A549 (cell line): ENCODE measurements around the gene FASLG. TPM values are rescaled to one million over a fixed set of nuclear protein-coding genes. Genes with fewer than 3 reads are reported as not detected.

Experiments used
- ATAC-seq, 2 experiments: fragments of 200-7000 bp in 1 of 2; fragments of >200 bp in 1 of 2; cut with Nextera tagmentation in 1 of 2; cut with Tn5 transposase in 1 of 2; 3 replicates each; pipeline versions ENCODE4 v1.8.0 to v1.9.1; 2018 to 2020; ENCODE audit warnings: mild to moderate bottlenecking in 1 of 2, moderate library complexity in 1 of 2
- CTCF ChIA-PET: fragments of 300-600 bp; sonication (Branson Sonifier 250); formaldehyde crosslinking; extraction: SDS; loops from one replicate; lab custom pipeline; 2021; ENCODE audit warnings: antibody characterized with exemption, inconsistent platforms; lab: Yijun Ruan, JAX
- POLR2A ChIA-PET: fragments of 350-600 bp; formaldehyde crosslinking; extraction: SDS; loops from one replicate; lab custom pipeline; 2021; ENCODE audit warnings: antibody characterized with exemption, inconsistent platforms; lab: Yijun Ruan, JAX
- DNase-seq, 2 experiments: peaks; one replicate each; pipeline versions ENCODE4 v3.0.0 to v3.0.0-alpha.2; 2011 to 2016; ENCODE audit warnings: low read depth in 1 of 2, low spot score in 1 of 2
- FAIRE-seq: peaks from 2 replicates; lab custom pipeline; 2011; peaks lifted over from hg19 to GRCh38; lab: Jason Lieb, UNC
- H3K27ac ChIP-seq, 2 experiments: fragments of >200 bp; sonication (Bioruptor Twin); formaldehyde crosslinking; 3 replicates each; pipeline ENCODE4 v1.5.1; 2016 to 2017
- H3K4me1 ChIP-seq: fragments of >200 bp; sonication (Bioruptor Twin); formaldehyde crosslinking; 3 replicates; pipeline ENCODE4 v1.6.1; 2016
- H3K4me2 ChIP-seq: fragments of >200 bp; sonication (Bioruptor Twin); formaldehyde crosslinking; 3 replicates; pipeline ENCODE4 v1.6.1; 2016
- H3K4me3 ChIP-seq: fragments of >200 bp; sonication (Bioruptor Twin); formaldehyde crosslinking; 3 replicates; pipeline ENCODE4 v1.5.1; 2016
- H3K9me3 ChIP-seq: fragments of >200 bp; sonication (Bioruptor Twin); formaldehyde crosslinking; 3 replicates; pipeline ENCODE4 v1.6.1; 2016
- ATOH8 ChIP-seq: fragments of 250-450 bp; sonication (Bioruptor Pico); IDR thresholded peaks from 2 replicates; pipeline ENCODE4 v1.5.0; 2020; ENCODE audit warnings: low read depth, mild to moderate bottlenecking, moderate library complexity
- BHLHE40 ChIP-seq: IDR thresholded peaks from 2 replicates; pipeline ENCODE4 v1.6.1; 2012; ENCODE audit warnings: low read depth, low read length, inconsistent platforms
- CBX8 ChIP-seq: fragments of 200-600 bp; sonication (generic); IDR thresholded peaks from 2 replicates; pipeline ENCODE4 v1.6.1; 2016
- CHD2 ChIP-seq: fragments of 150-350 bp; IDR thresholded peaks from 2 replicates; pipeline ENCODE4 v1.6.1; 2014; ENCODE audit warnings: low read length; ENCODE audit not compliant: partially characterized antibody
- CHD4 ChIP-seq: fragments of 200-600 bp; sonication (generic); IDR thresholded peaks from 2 replicates; pipeline ENCODE4 v1.6.1; 2016; ENCODE audit warnings: antibody characterized with exemption, mild to moderate bottlenecking, borderline replicate concordance
- E2F6 ChIP-seq: IDR thresholded peaks from 2 replicates; pipeline ENCODE4 v1.6.1; 2012; ENCODE audit warnings: low read depth, borderline replicate concordance
- EP300 ChIP-seq, 2 experiments: fragments of >200 bp; sonication (Bioruptor Twin); formaldehyde crosslinking; IDR thresholded peaks; 2 replicates in 1 of 2; 3 replicates in 1 of 2; pipeline ENCODE4 v1.6.1; 2016 to 2017
- ESRRA ChIP-seq: fragments of 150-350 bp; IDR thresholded peaks from 2 replicates; pipeline ENCODE4 v1.6.1; 2014; ENCODE audit warnings: mild to moderate bottlenecking, low read length, borderline replicate concordance
- FOSL2 ChIP-seq, 2 experiments: fragments of 450-650 bp in 1 of 2; fragments of >200 bp in 1 of 2; sonication (Bioruptor Twin) in 1 of 2; formaldehyde crosslinking; IDR thresholded peaks; 2 replicates each; pipeline versions ENCODE4 v1.5.0 to v1.6.1; 2016 to 2020; ENCODE audit warnings: mild to moderate bottlenecking in 1 of 2, moderate library complexity in 1 of 2
- GATA3 ChIP-seq: IDR thresholded peaks from 2 replicates; pipeline ENCODE4 v1.6.1; 2012; ENCODE audit warnings: borderline replicate concordance
- HDAC2 ChIP-seq: fragments of 200-600 bp; sonication (generic); IDR thresholded peaks from 2 replicates; pipeline ENCODE4 v1.6.1; 2016
- HEYL ChIP-seq: fragments of 250-450 bp; sonication (Bioruptor Pico); IDR thresholded peaks from 2 replicates; pipeline ENCODE4 v1.8.0; 2021; ENCODE audit warnings: mild to moderate bottlenecking, moderate library complexity
- HOXB5 ChIP-seq: fragments of 250-450 bp; sonication (Bioruptor Pico); IDR thresholded peaks from 2 replicates; pipeline ENCODE4 v1.5.0; 2020; ENCODE audit warnings: mild to moderate bottlenecking, moderate library complexity
- JUNB ChIP-seq: fragments of >200 bp; sonication (Bioruptor Twin); formaldehyde crosslinking; IDR thresholded peaks from 2 replicates; pipeline ENCODE4 v1.6.1; 2016
- MAZ ChIP-seq: fragments of 150-350 bp; IDR thresholded peaks from 2 replicates; pipeline ENCODE4 v1.6.1; 2014; ENCODE audit warnings: antibody characterized with exemption, low read depth, low read length, borderline replicate concordance
- NFE2L2 ChIP-seq: fragments of 150-350 bp; conservative IDR thresholded peaks from 2 replicates; pipeline ENCODE4 v1.6.1; 2014; ENCODE audit warnings: low read length
- PHF8 ChIP-seq: fragments of 200-600 bp; sonication (generic); IDR thresholded peaks from 2 replicates; pipeline ENCODE4 v1.6.1; 2016; ENCODE audit warnings: low read depth, mild to moderate bottlenecking, antibody characterized with exemption, moderate library complexity, borderline replicate concordance
- RAD21 ChIP-seq, 2 experiments: fragments of >200 bp in 1 of 2; sonication (Bioruptor Twin) in 1 of 2; formaldehyde crosslinking in 1 of 2; IDR thresholded peaks in 1 of 2; conservative IDR thresholded peaks in 1 of 2; 2 replicates in 1 of 2; 3 replicates in 1 of 2; pipeline ENCODE4 v1.6.1; 2012 to 2018; ENCODE audit warnings: inconsistent platforms in 1 of 2
- SMC3 ChIP-seq: fragments of >200 bp; sonication (Bioruptor Twin); formaldehyde crosslinking; IDR thresholded peaks from 3 replicates; pipeline ENCODE4 v1.6.1; 2018; ENCODE audit warnings: inconsistent platforms
- SREBF2 ChIP-seq: fragments of 450-650 bp; IDR thresholded peaks from 2 replicates; pipeline ENCODE4 v1.6.1; 2014; ENCODE audit warnings: mild to moderate bottlenecking, moderate library complexity
- TP53 ChIP-seq: fragments of 250-450 bp; sonication (Bioruptor Pico); IDR thresholded peaks from 2 replicates; pipeline ENCODE4 v1.5.0; 2021; ENCODE audit warnings: mild to moderate bottlenecking, moderate library complexity
- ZC3H11A ChIP-seq: fragments of 450-650 bp; IDR thresholded peaks from 2 replicates; pipeline ENCODE4 v1.6.1; 2014; ENCODE audit warnings: antibody characterized with exemption, mild to moderate bottlenecking
- ZFP36 ChIP-seq: fragments of 450-650 bp; IDR thresholded peaks from 2 replicates; pipeline ENCODE4 v1.6.1; 2014; ENCODE audit warnings: borderline replicate concordance; ENCODE audit not compliant: partially characterized antibody
- WGBS: methylation state at CpG from one replicate; pipeline ENCODE4 v1.1.6; 2017; ENCODE audit errors: missing lambda C conversion rate; 5-methylcytosine and 5-hydroxymethylcytosine counted together
- polyA plus RNA-seq, 4 experiments: library from polyadenylated mRNA; depleted of rRNA in 3 of 4; stranded (reverse); fragments of >200 nt; fragmentation: RNase III in 1 of 4; extraction: RNeasy Plus Mini Kit Qiagen cat#74134 plus additional on column Dnase treatment in 1 of 4; gene quantifications; 2 replicates in 3 of 4; 3 replicates in 1 of 4; pipeline ENCODE4 v1.2.3, GENCODE V29; 2011 to 2017

Gene FASLG
- polyA plus RNA-seq, 2 of the 4 experiments (the other 2 are of a cell fraction), result not detected

GRCh38 chr1:172638885-172639831, 19.7 kb upstream of the FASLG start:
- FAIRE-seq (no peak), ATAC-seq (peak; percentile 67 to 74; a peak in 5 of 6 replicates), DNase-seq (peak; percentile 40 to 51)
- TF ChIP-seq NFE2L2 (no peak), HOXB5 (CRISPR knock-in tag) (no peak), BHLHE40 (no peak), EP300 (IDR thresholded peaks at IDR 0.05) (no peak), SREBF2 (no peak), ESRRA (no peak), GATA3 (peak; percentile 19; the same call in 1 of the 2 replicates), CHD4 (no peak), CBX8 (no peak), PHF8 (no peak), ZC3H11A (0 out of 2 replicates have a peak, but pooled peaks have one; percentile 4), TP53 (CRISPR knock-in tag) (no peak), JUNB (peak; percentile 53; the same call in 1 of the 2 replicates), FOSL2 (IDR thresholded peaks at IDR 0.05) (peak; percentile 53; the same call in 1 of the 2 replicates), FOSL2 (CRISPR knock-in tag; IDR thresholded peaks at IDR 0.05) (peak; percentile 75), E2F6 (no peak), HDAC2 (no peak), SMC3 (no peak), HEYL (no peak), MAZ (no peak)
- CTCF ChIA-PET, result interaction anchor here (1.0 to 2.6 kb wide), 2 partner anchors 40 to 80 kb away, joined by 3 to 10 read pairs; no protein-coding TSS in a partner anchor
- Histone ChIP-seq H3K4me2 (peak overlapping the region; percentile 29), H3K4me3 (no peak overlapping the region), H3K9me3 (peaks cover 3% of the 10 kb centered on the region; the same call in 1 of the 3 replicates), H3K27ac (peak overlapping the region; percentile 58 to 83), H3K4me1 (peaks cover 42% of the 10 kb centered on the region)
- POLR2A ChIA-PET, result no interaction called here
- WGBS, result 44% methylated on average over 9 of the region's 9 CpGs

GRCh38 chr1:172640111-172640510, 18.8 kb upstream of the FASLG start:
- no peak overlapping the region for H3K4me3 ChIP-seq
- peaks cover 43% of the 10 kb centered on the region for H3K4me1 ChIP-seq
- TF ChIP-seq ATOH8 (CRISPR knock-in tag) (no peak), CHD2 (no peak), RAD21 (conservative IDR thresholded peaks at IDR 0.05 in 1 of 2, IDR thresholded peaks at IDR 0.05 in 1 of 2) (no peak), ZFP36 (no peak)
- 88% methylated on average over 8 of the region's 8 CpGs for WGBS
- no peak for ATAC-seq
- DNase-seq, result no peak
- H3K27ac ChIP-seq, result peak overlapping the region in 1 of 2 experiments; percentile 40; a peak in 3 of 6 replicates
- POLR2A ChIA-PET, result no interaction called here
- CTCF ChIA-PET, result interaction anchor here (1.0 kb wide), 1 partner anchor 39 kb away, joined by 3 read pairs; no protein-coding TSS in a partner anchor
- no peak overlapping the region for H3K4me2 ChIP-seq
- peaks cover 3% of the 10 kb centered on the region; the same call in 1 of the 3 replicates for H3K9me3 ChIP-seq
- no peak for FAIRE-seq
